ENCODE data around the gene ELF4.
A peak's percentile ranks its signal among the peaks of the same experiment; 100 is the strongest.

Gene ELF4

GRCh38 chrX:130110379-130111219 is at the start of gene ELF4:
Gene ELF4, minus strand, starts transcription at chrX:130110497. Its CDS starts 29,167 bp downstream, at chrX:130081330.
- peak within 1 kb of the TSS; percentile 47 for H2AFZ ChIP-seq
- peak within 1 kb of the TSS; percentile 52 for H3K4me3 ChIP-seq (ENCODE audit: low read depth, low read length)
- no peak for TF ChIP-seq CTCF (IDR thresholded peaks at IDR 0.05)
- peak within 1 kb of the TSS; percentile 44 for H3K4me2 ChIP-seq (ENCODE audit: low read length)
- peak within 1 kb of the TSS; percentile 54 for H3K27ac ChIP-seq
- H3K27me3 ChIP-seq (ENCODE audit: control insufficient read depth, insufficient read depth, low read length) = no peaks in the 10 kb centered on the region
- no peaks in the 10 kb centered on the region for H3K9me3 ChIP-seq (ENCODE audit: control insufficient read depth, low read length)
- H3K4me1 ChIP-seq = no peaks in the 10 kb centered on the region
- H3K36me3 ChIP-seq (ENCODE audit: control insufficient read depth, insufficient read depth, low read length) = no peaks in the 10 kb centered on the region
- no peak within 1 kb of the TSS for H3K9ac ChIP-seq
- no peaks in the 10 kb centered on the region for H3K79me2 ChIP-seq

GRCh38 chrX:130159776-130160175 is 49.5 kb upstream of the ELF4 start:
- Histone ChIP-seq H3K4me1 (peaks cover 2% of the 10 kb centered on the region), H3K4me2 (ENCODE audit: low read length) (no peak overlapping the region), H3K79me2 (peaks cover 3% of the 10 kb centered on the region), H3K9me3 (ENCODE audit: control insufficient read depth, low read length) (no peaks in the 10 kb centered on the region), H3K27me3 (ENCODE audit: control insufficient read depth, insufficient read depth, low read length) (no peaks in the 10 kb centered on the region), H3K9ac (no peak overlapping the region), H3K4me3 (ENCODE audit: low read depth, low read length) (no peak overlapping the region), H3K36me3 (ENCODE audit: control insufficient read depth, insufficient read depth, low read length) (no peaks in the 10 kb centered on the region), H3K27ac (no peak overlapping the region), H2AFZ (no peak overlapping the region)
- TF ChIP-seq CTCF (IDR thresholded peaks at IDR 0.05) = no peak

DNA sequence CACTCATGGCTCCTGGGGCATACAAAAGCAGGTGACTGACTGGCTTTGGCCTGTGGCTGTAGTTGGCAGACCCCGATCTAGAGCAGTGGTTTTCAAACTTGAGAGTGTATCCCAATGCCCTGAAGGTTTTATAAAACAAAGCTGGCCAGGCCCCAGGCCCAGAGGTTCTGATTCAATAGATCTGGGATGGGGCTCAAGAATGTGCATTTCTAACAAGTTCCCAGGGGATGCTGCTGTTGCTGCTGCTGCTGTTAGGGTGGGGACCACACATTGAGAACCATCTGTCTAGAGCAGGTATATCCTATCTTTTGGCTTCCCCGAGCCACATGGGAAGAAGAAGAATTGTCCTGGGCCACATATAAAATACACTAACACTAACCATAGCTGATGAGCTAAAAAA is 48.0 kb upstream of the ELF4 start:
- Histone ChIP-seq H3K4me3 (ENCODE audit: low read depth, low read length) (no peak overlapping the region), H3K4me1 (peaks cover 2% of the 10 kb centered on the region)

DNA sequence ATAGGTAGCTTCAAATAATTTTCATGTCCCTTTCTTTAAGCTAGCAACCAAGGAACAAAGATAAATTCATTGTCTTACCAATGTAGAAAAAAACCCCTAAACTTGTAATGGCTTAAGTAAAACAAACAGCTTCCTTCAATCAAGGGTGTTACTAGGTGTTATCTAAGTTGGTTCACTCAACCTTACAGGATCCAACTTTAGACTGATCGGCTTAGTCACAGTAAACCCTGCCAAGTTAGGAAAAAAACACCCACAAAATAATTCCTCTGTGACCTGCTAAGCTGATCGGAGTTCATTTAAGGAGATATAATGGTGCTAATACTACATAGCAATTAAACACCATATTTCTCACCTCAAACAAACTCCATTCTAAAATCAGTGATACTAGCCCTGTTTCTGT is 45.3 kb upstream of the ELF4 start:
- no peaks in the 10 kb centered on the region for H3K9me3 ChIP-seq (ENCODE audit: control insufficient read depth, low read length)
- no peak for TF ChIP-seq CTCF (IDR thresholded peaks at IDR 0.05)

More for the DNA sequence above, 48.0 kb upstream of the ELF4 start:
- no peak overlapping the region for H3K9ac ChIP-seq
- no peak overlapping the region for H3K27ac ChIP-seq
- H3K36me3 ChIP-seq (ENCODE audit: control insufficient read depth, insufficient read depth, low read length) = no peaks in the 10 kb centered on the region
- TF ChIP-seq CTCF (IDR thresholded peaks at IDR 0.05) = no peak
- no peaks in the 10 kb centered on the region for H3K27me3 ChIP-seq (ENCODE audit: control insufficient read depth, insufficient read depth, low read length)
- no peak overlapping the region for H2AFZ ChIP-seq
- H3K79me2 ChIP-seq = peaks cover 3% of the 10 kb centered on the region
- H3K9me3 ChIP-seq (ENCODE audit: control insufficient read depth, low read length) = no peaks in the 10 kb centered on the region
- H3K4me2 ChIP-seq (ENCODE audit: low read length) = no peak overlapping the region

GRCh38 chrX:130147631-130148030 is 37.3 kb upstream of the ELF4 start:
- Histone ChIP-seq H3K9me3 (ENCODE audit: control insufficient read depth, low read length) (no peaks in the 10 kb centered on the region), H2AFZ (no peak overlapping the region), H3K4me2 (ENCODE audit: low read length) (no peak overlapping the region), H3K79me2 (no peaks in the 10 kb centered on the region), H3K36me3 (ENCODE audit: control insufficient read depth, insufficient read depth, low read length) (no peaks in the 10 kb centered on the region), H3K27ac (no peak overlapping the region), H3K4me1 (no peaks in the 10 kb centered on the region), H3K9ac (no peak overlapping the region), H3K4me3 (ENCODE audit: low read depth, low read length) (no peak overlapping the region), H3K27me3 (ENCODE audit: control insufficient read depth, insufficient read depth, low read length) (no peaks in the 10 kb centered on the region)
- TF ChIP-seq CTCF (IDR thresholded peaks at IDR 0.05) = no peak

More for the DNA sequence above, 45.3 kb upstream of the ELF4 start:
- H2AFZ ChIP-seq = no peak overlapping the region
- H3K36me3 ChIP-seq (ENCODE audit: control insufficient read depth, insufficient read depth, low read length) = no peaks in the 10 kb centered on the region
- H3K4me3 ChIP-seq (ENCODE audit: low read depth, low read length) = no peak overlapping the region
- no peak overlapping the region for H3K9ac ChIP-seq
- H3K4me2 ChIP-seq (ENCODE audit: low read length) = no peak overlapping the region
- peaks cover 3% of the 10 kb centered on the region for H3K79me2 ChIP-seq
- no peak overlapping the region for H3K27ac ChIP-seq
- no peaks in the 10 kb centered on the region for H3K27me3 ChIP-seq (ENCODE audit: control insufficient read depth, insufficient read depth, low read length)
- H3K4me1 ChIP-seq = no peaks in the 10 kb centered on the region

All from parathyroid adenoma (tissue), 2 donors.